Measurements from ENCODE around the gene MYLK4.

DNA sequence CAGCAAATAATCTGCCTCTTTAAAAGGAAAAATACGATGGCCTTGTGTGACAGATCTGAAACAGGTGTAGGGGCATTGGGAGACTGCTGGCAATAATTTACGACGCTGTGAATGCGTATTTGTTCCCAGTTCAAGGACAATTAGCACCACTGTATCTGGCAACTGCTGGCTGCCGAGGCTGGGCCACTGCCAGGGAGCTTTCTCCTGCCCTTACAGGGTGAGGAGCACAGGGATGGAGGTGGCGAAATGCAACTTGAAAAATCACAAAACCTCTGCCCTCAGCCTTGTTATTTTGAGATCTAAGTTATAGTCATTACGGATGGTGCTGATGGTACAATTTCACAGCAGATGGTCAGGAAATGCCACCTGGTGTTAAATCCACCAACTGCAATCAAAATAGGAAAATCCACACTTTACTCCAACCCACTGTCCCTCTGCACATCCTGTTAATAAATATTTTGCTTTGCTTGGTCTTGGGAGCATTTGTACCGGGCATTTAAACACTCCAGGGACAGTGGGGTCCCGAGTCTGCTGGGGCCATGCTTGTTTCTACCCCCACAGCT, 6.4 kb downstream of the MYLK4 start:
- TF ChIP-seq, protein P1, sequence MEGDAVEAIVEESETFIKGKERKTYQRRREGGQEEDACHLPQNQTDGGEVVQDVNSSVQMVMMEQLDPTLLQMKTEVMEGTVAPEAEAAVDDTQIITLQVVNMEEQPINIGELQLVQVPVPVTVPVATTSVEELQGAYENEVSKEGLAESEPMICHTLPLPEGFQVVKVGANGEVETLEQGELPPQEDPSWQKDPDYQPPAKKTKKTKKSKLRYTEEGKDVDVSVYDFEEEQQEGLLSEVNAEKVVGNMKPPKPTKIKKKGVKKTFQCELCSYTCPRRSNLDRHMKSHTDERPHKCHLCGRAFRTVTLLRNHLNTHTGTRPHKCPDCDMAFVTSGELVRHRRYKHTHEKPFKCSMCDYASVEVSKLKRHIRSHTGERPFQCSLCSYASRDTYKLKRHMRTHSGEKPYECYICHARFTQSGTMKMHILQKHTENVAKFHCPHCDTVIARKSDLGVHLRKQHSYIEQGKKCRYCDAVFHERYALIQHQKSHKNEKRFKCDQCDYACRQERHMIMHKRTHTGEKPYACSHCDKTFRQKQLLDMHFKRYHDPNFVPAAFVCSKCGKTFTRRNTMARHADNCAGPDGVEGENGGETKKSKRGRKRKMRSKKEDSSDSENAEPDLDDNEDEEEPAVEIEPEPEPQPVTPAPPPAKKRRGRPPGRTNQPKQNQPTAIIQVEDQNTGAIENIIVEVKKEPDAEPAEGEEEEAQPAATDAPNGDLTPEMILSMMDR (IDR thresholded peaks at IDR 0.05) = no peak
- TF ChIP-seq POLR2A (IDR thresholded peaks at IDR 0.05) = no peak
